Pericardium fibroblast (primary cell): ENCODE data around the gene ABI1. TPM values are rescaled to one million over a fixed set of nuclear protein-coding genes. Genes with fewer than 3 reads are reported as not detected.

Source experiments
- total RNA-seq: library from RNA; depleted of rRNA; stranded (reverse); fragments of >200 nt; gene quantifications from 2 replicates; pipeline ENCODE4 v1.2.3, GENCODE V29; 2015

The ABI1 gene
- 33.8 and 36.4 TPM in 2 replicates for total RNA-seq

DNA sequence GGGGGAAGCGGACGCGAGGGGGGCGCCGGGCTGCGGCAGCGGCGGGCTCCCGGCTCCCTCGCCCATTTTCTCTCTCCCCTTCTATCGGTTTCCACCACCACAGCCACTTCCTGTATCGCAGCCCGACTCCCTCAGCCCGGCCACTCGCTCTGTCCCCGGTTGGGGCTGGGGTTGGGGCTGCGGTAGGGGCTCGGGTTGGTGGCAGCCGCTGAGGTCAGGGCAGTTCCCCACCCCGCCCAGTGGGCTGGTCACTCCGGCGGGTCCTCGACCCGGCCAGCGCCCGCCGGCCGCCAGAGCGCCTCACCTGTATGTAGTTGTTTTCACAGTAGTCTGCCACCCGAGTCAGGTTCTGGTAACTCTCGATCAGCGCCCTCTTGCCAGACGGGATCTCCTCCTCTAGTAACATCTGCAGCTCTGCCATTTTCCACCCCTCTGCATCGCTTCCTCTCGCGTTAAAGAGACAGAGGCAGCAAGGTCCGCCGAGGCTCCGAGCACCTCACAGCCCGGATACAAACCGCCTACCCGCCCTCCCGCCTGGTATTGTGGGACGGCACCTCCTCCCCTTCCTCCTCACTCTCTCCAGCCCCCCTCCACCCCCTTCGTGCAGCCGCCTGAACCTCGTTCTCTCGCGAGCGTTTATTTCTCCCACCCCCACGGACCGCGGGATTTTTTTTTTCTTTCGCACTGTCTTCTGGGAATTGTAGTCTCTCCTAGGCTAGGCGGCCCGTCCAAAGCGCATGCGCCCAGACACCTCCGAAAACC, at the start of gene ABI1:
Gene ABI1, minus strand, starts transcription at position 516 of the 762 bp plus-strand sequence. Its CDS starts 95 bp downstream, at position 421.

DNA sequence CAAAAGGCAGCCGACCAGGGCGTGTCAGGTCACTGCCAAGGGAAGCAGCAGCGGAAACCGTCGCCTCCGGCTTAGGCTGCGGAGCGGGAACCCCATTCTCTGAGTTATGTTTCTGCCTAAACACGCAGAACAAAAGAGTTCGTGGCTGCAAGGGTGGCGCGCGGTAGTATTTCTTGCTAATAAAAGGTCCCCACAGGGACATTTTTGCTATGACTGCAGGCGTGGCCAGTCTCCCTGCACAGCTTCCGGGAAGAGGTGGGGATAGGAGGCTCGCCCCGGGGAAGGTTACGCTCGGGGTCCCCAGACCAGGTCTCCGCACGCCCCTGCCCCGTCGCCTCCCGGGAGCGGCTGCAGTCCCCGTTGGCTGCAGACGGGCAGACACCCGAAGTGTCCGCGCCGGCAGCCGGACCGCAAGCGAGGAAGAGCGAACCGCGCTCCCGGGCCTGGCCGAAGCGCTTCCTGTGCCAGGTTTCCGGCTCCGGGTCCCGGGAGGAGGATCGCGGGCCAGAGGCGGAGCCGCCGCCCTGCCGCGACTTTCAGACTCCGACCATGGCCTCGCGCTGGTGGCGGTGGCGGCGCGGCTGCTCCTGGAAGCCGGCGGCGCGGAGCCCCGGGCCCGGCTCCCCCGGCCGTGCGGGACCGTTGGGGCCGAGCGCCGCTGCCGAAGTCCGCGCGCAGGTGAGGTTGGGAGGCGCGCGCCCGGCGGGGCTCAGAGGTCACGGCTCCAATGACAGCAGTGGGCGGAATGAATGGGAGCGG, 163.4 kb downstream of the ABI1 start, which contains the start of gene PDSS1:
Gene PDSS1, plus strand, starts transcription at position 539 of the 759 bp plus-strand sequence. Its CDS starts 11 bp downstream, at position 550.

Other genes with a start within 250 kb of the ABI1 start
- gene PDSS1, start 163.3 kb downstream of the ABI1 start, total RNA-seq = 3.6 and 6.2 TPM in 2 replicates
- gene ANKRD26, start 239.5 kb upstream of the ABI1 start, total RNA-seq = 3.4 and 6.9 TPM in 2 replicates